Activated CD4-positive, CD25-positive, alpha-beta regulatory T cell (primary cell): ENCODE data around the gene ZBP1.

ENCODE experiments used
- DNase-seq, 4 experiments: peaks; one replicate each; lab custom pipeline; 2025; lab: John Stamatoyannopoulos, UW

Gene ZBP1

DNA sequence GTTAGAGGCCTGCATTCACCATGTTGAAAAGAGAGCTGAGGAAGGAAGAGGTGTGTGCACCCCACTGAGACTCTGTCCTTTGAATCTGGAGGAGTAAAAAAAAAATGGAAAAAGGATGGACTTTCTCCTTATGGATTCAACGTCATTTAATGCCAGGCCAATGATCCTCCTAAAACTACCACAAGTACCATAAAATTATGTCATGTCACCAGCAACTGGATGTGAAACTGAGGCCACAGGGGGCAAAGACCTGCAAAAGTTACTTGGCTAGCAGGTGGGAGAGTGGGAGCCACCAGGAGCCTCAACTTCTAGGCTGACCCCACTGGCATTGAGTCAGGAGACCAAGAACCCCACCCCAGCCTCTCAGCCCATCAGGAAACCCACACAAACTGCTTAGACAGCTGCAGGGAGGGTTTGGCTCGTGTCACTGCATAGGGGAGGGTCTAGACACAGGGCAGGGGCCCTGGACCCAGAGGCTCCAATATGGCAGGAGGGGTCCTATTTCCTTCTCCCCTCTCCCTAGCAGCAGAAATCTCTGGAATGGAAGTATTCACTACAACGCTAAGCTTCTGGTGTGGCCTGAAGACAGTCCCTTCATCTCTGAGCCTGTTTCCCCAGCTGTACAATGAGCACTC lies 48.3 kb downstream of the ZBP1 start:
- no peak for DNase-seq

DNA sequence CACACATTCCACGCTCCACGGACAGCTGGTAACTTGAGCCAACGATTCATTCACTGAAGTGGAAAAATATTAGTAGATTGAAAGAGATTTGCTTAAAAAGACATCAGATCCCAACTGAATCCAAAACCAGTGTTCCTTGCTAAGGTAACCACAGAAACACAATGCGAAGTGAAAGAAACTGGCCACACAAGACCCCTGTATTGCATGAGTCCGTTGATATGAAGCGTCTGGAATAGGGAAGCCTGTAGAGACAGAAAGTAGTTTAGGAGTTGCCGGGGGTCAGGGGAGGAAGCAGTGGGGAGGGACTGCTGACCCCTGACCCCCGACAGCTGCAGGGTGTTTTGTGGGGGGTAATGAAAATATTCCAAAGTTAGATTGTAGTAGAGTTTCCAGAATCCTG lies 49.3 kb downstream of the ZBP1 start:
- DNase-seq = no peak

DNA sequence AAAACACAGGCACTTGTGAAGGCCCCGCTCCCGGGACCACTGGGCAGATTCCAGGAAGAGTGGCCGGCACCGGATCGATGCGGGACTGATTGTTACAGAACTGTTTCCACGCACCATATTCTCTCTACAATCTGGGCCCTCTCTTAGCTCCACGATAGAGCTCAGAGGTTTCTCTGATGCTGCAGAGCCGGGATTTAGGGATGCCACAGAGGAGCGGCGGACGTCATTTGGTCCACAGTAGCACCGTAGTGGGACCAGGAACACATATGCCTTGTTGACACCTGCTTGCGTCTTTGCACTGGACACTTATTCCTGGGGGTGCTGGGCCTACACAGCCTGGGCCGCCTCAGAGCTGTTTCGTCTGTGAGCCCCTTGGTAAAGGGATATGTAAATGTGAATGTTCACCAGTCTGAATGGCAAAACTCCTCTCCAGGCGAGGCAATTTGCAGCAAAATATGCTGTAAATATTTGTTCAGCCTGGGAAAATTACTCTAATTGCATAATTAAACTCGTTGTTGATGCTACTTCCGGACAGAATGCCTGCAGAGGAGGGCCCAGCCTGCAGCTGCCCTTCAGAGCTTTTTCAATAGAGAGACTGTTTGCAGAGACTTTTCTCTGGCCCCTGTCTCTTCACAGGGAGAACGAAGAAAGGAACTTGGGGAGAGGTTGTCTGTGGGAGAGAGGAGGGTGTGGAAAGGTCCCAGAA lies 49.9 kb downstream of the ZBP1 start:
- DNase-seq = no peak

DNA sequence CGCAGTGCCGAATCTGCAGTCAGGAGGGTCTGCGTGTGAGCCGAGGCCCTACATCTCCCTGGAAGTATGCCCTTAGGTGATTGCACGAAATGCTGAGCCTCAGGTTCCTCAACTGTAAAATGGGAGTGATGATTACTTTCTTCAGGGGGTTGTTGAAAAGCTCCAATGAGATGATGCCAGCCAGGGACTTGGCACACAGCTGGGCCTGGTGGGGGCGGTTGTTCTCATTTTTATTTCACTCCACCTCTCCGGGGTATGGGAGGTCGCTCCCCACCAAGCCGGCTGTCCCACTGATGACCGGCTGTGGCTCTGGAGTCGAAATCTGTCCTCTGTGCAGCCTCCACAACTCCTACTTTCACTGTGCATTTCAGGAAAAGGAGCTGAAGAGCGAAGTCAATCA lies 51.3 kb downstream of the ZBP1 start:
- no peak for DNase-seq

DNA sequence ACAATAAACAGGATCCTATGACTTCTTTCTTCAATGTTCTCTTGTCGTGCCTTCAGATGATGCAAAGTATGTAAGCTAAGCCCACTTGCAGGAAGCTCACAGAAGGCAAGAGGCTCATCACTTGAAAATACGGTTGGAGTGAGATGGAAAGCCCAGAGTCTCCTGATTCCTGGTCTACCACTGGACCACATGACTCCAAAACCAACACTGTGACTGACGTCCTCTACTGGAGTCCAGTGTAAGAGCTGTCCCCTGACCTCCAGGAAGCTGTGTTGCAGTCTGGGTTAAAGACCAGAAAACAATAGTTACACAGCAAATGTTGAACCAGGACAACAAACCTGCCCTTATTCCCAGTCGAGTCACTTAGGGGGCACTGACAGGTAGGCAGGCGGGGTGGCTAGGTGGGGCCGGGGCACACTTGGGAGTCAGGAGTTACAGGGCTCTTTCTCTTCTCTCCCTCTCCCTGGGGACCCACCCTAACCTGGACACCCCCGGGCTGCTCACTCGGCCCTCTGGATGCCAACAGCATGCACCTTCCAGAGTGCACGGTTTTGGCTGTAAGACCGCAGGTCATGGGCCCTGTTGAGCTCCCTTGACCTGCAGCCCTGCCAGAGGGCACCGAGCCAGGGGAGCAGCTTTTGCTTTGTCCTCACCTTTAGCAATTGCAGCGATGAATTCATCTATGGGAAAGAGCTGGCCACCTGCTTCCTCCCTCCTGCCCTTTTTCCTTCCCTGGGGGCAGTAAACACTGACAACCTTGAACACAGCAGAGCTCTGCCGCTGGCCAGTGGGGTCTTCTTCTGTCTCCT lies 51.9 kb downstream of the ZBP1 start:
- no peak for DNase-seq

DNA sequence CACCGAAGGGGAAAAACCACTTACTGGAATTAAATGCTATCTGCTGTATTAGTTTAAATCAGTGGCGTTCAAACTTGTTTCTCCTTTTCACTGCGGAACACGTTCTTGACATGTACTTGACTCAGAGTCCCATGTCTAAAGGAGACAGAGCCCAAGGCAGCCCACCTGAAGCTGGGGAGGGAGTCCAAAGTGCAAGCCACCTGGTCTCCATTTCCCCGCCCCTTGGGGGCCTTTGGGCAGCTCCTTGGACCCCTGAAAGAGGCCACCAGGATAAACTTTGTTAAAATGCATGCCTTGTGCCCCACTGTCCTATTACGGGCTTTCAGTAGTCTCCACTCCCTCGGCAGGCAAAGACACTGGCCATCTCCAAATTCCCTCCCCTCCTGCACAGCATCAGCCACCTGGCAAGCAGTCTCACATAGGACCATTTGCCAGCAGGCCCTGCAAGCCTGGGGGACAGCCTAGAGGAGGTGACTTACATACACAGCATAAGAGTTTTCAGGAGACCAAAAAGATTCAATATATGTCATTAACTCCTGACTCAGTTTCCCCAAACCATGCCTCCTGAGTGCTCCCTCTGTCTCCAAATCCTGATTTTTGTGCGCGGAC lies 52.7 kb downstream of the ZBP1 start:
- DNase-seq = no peak

DNA sequence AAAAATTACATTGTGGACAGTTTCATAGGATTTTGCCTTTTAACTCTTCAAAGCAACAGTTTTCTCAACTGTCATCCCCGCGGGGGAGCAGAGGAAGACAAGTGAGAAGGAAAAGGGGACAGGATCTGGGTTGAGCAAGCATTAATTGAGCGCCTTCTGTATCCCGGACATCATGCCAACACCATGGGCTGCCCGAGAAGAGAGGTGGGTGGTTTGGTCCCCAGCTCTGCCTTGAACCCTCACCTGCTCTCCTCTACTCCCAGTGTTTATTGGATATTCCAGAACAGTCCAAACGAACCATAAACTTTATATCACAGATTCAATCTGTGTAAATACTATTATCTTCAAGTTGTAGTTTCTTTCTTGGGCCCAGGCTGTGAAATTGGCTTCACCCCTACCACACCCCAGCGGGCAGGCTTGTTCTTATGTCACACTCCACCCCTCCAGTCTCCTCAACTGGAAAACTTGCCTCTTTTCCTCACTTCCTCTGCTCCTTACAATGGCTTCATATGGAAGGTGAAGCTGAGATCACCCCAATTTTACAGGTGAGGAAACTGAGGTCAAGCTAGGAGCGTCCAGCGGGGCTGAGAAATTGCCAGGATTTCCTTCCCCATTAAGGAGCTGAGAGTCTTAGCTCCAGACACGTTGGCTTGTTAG lies 53.3 kb downstream of the ZBP1 start:
- no peak for DNase-seq

DNA sequence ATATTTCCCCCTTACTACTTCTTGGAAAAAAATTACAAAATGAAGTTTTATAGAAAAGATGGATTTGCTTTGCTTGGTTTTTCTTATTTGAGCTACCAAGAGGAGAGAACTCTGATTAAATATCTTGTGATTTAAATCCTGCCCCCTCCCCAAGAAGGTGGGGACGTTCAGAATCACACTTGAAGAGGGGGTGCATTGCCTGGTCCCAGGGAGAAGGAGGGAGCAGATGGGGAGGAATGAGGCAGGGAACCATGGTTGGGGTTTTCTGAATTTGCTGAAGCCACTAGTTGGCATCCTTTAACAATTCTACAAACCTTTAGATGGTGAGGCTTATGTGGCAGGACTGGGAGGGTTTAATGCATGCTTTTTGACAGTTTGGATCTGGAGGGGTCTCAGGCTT lies 53.8 kb downstream of the ZBP1 start:
- no peak for DNase-seq

DNA sequence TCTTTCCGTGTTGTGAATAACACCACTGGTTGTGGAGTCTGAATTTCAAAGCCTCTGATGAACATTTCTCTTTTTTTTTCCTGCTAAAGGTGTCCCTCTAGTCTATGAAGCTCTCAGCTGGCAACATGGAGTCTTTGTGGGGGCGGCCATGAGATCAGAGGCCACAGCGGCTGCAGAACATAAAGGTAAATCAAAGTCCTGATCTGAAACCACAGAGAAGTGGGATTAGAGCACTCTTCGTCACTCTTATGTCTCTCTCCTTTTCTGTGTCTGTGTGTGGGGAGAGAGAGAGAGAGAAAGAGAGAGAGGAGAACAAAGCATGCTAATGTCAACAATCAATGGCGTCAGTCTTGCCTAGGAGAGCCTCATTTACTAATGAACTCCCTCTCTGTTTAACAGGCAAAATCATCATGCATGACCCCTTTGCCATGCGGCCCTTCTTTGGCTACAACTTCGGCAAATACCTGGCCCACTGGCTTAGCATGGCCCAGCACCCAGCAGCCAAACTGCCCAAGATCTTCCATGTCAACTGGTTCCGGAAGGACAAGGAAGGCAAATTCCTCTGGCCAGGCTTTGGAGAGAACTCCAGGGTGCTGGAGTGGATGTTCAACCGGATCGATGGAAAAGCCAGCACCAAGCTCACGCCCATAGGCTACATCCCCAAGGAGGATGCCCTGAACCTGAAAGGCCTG lies 55.1 kb downstream of the ZBP1 start:
- no peak for DNase-seq

DNA sequence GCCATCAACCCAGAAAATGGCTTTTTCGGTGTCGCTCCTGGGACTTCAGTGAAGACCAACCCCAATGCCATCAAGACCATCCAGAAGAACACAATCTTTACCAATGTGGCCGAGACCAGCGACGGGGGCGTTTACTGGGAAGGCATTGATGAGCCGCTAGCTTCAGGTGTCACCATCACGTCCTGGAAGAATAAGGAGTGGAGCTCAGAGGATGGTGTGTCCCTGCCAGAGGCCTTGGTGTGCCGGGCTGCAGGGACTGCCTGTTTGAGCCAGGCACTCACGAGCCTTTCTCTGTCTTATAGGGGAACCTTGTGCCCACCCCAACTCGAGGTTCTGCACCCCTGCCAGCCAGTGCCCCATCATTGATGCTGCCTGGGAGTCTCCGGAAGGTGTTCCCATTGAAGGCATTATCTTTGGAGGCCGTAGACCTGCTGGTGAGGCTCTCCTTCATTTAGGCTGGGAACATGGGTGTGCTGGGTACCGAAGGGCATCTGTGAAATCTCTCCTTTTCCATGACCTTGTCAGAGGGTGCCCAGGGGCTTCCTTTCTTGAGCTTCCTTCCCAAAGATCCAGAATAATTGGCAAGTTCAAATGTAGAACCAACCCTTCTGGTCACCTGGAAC lies 55.9 kb downstream of the ZBP1 start:
- no peak for DNase-seq

DNA sequence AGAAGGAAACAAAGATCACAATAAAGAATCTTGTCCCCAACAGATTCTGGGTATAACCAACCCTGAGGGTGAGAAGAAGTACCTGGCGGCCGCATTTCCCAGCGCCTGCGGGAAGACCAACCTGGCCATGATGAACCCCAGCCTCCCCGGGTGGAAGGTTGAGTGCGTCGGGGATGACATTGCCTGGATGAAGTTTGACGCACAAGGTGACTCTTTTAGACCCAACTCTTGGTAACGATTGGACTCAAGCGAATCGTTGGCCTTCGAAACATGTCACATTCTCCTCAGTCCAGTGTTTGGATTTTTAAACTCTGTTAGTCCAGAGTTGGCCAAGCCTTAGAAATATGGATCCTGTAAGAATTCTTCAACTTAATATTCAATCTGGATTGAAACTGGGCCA lies 56.7 kb downstream of the ZBP1 start:
- DNase-seq = no peak

DNA sequence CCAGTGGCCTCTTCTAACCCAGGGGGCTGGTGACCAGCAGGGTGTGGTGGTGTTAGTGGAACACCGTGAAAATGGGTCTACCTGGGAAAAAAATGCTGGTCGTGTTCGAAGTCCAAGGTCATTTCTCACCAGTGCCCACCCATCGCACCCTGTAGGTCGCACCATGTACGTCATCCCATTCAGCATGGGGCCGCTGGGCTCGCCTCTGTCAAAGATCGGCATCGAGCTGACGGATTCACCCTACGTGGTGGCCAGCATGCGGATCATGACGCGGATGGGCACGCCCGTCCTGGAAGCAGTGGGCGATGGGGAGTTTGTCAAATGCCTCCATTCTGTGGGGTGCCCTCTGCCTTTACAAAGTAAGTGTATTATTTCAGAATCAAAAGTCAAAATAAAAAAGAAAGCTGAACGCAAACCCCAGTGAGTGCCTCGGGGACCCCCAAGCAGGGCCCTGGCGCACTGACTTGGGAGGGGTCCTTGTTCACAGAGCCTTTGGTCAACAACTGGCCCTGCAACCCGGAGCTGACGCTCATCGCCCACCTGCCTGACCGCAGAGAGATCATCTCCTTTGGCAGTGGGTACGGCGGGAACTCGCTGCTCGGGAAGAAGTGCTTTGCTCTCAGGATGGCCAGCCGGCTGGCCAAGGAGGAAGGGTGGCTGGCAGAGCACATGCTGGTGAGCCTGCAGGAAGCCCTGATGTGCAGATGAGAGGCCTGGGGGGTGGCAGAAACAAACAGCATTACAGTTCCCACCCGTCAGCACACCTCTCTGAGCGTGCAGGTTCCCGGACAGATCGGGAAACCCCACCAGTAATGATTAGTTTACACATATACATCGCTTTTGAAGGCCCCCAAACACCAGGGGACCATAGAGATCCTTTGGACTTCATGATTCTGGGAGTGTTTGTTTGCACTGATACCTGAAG lies 57.4 kb downstream of the ZBP1 start:
- DNase-seq = no peak

DNA sequence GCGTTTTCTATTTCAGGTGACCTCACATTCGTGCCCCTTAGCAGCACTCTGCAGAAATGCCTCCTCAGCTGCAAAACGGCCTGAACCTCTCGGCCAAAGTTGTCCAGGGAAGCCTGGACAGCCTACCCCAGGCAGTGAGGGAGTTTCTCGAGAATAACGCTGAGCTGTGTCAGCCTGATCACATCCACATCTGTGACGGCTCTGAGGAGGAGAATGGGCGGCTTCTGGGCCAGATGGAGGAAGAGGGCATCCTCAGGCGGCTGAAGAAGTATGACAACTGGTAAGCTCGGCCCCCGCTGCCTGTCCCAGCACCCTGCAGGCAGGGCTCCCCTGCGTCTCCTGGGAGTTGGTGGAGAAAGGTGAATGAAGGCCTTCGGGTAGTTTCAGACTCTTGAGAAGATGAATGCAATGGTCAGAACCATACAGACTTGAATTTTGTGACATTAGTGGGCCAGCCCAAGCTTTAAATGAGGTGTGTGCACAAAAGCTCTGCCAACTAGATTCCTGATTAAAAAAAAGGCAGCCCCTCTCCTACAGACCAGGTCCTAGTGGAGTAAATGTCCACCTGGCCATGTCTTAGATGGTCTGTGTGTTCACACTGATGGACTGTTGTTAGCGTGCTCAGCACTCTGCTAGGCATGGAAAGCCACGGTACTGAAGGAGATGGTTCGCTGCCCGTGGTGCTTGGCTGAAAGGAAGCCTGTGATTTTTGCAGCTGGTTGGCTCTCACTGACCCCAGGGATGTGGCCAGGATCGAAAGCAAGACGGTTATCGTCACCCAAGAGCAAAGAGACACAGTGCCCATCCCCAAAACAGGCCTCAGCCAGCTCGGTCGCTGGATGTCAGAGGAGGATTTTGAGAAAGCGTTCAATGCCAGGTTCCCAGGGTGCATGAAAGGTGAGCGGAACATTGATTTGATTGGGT lies 58.6 kb downstream of the ZBP1 start:
- no peak for DNase-seq

DNA sequence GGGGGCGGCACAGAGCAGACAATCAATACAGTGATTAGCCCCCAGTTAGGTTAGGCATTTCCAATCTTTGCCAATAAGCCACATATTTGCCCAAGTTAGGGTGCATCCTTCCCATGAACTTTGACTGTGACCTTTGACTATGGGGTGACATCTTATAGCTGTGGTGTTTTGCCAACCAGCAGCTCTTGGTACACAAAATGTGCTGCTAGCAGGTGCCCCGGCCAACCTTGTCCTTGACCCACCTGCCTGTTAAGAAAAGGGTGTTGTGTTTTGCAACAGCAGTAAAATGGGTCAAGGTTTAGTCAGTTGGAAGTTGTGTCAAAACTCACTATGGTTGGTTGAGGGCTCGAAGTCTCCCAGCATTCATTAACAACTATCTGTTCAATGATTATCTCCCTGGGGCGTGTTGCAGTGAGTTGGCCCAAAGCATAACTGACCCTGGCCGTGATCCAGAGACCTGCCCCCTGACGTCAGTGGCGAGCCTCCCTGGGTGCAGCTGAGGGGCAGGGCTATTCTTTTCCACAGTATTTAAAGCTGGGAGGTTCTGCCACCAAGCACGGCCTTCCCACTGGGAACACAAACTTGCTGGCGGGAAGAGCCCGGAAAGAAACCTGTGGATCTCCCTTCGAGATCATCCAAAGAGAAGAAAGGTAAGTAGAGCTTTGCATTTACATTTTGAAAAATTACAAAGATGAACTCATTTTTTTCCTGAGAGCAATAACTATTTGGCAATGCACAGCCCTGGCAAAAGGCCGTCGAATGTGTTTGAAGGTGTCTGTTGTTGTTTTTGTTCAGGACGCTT lies 59.5 kb downstream of the ZBP1 start, which contains the start of gene PCK1:
TSS of gene PCK1 (plus strand) at position 557 of the 802 bp plus-strand sequence. CDS start 302 bp downstream, outside the sequence.
- no peak for DNase-seq

DNA sequence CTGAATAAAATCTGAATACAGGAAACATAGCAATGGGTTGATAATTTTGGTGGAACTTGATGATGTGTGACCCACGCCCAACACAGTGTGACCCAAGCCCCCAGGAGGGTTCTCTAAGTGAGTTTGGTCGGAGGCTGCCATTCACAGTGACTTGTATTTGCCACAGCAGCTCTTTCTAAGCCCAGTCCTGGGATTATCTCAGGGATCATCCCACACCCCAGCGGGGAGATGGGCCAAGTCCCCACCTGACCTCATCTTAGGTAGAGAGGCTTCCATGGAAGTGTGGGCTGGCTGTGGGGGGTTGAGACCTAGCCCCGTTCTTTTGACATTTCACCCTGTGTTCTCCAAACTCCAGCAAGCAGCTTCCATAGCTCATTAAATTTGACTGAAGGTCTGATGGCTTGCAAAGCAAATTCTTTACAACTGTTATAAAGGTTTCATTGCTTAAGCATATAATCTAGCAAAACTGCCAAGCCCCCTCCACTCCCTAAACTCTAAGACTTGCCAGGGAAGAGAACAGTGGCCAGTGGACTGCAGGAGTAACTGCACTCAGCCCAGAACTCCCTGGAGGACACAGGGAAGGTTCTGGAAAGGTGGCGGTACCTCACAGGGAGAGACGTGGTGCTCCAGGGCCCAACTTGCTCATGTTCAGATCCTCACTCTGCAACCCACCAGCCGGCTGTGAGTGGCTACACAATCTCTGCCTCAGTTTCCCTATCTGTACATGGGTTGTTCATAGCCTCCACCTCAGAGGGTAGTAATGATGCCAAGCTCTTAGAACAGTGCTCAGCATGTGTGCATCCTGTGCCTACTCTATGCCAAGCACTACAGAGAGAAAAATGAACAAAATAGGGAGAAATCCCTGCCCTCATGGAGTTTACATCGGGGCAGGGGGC lies 60.3 kb downstream of the ZBP1 start:
- DNase-seq = no peak

DNA sequence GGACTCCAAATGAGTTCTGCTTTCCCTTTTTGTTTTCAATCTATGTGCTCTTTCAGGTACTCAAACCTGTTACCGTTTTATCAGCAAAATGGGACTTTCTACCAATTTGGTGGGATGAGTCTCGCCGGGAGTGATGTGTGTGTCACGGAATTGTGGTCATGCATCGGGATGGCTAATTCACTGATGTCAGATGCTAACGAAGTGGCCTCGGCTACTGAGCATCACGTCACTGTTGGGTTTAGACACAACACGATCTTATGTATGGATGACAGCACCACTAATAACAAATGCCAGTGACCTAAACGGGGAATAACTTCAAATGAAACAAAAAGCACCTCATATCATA lies 61.0 kb downstream of the ZBP1 start:
- DNase-seq = no peak
